ENCODE data around the gene ZBTB8B. TPM values are rescaled to one million over a fixed set of nuclear protein-coding genes. Genes with fewer than 3 reads are reported as not detected.
A peak's percentile ranks its signal among the peaks of the same experiment; 100 is the strongest.
"Not testable (repeated sequence)": the region's sequence is repeated elsewhere in the genome, so short reads cannot be mapped to it uniquely, and the experiment has no call there.

ZBTB8B gene
- total RNA-seq, 2 experiments from 2014 or later: not detected

- no peak for DNase-seq (ENCODE audit: low spot score)
- Histone ChIP-seq H2AFZ (ENCODE audit: low read length) (no peak overlapping the region), H4K20me1 (ENCODE audit: insufficient read depth, low read length) (no peaks in the 10 kb centered on the region), H3K27ac (ENCODE audit: low read depth, low read length, poor library complexity, severe bottlenecking) (no peak overlapping the region), H3K36me3 (ENCODE audit: insufficient read depth, low read length) (no peaks in the 10 kb centered on the region), H3K4me3 (ENCODE audit: low read depth, low read length, poor library complexity, severe bottlenecking) (no peak overlapping the region), H3K4me2 (ENCODE audit: low read length) (no peak overlapping the region), H3K9me3 (ENCODE audit: low read length) (peaks cover 7% of the 10 kb centered on the region; the same call in 1 of the 2 replicates), H3K9me2 (ENCODE audit: insufficient read depth, low read length) (no peaks in the 10 kb centered on the region), H3K4me1 (ENCODE audit: insufficient read depth, low read length, poor library complexity, severe bottlenecking) (no peaks in the 10 kb centered on the region), H3K79me2 (ENCODE audit: insufficient read depth, low read depth, low read length) (no peaks in the 10 kb centered on the region)
- ChIA-PET CTCF (ENCODE audit: unreplicated experiment) (no interaction called here), POLR2A (interaction anchor here (0.6 kb wide), 1 partner anchor 42 kb away, joined by 3 read pairs; no protein-coding TSS in a partner anchor)
- intact Hi-C loops (cut with micrococcal nuclease; ENCODE audit: unreplicated experiment): loop anchor here (5.0 kb wide), 1 partner anchor 325 kb away; no protein-coding TSS in a partner anchor
- BruUV-seq (replicated peaks): no TSS peak
- TF ChIP-seq EZH2phosphoT487 (IDR thresholded peaks at IDR 0.05; ENCODE audit: borderline replicate concordance, low read depth, low read length): no peak
- TF ChIP-seq, protein P1, sequence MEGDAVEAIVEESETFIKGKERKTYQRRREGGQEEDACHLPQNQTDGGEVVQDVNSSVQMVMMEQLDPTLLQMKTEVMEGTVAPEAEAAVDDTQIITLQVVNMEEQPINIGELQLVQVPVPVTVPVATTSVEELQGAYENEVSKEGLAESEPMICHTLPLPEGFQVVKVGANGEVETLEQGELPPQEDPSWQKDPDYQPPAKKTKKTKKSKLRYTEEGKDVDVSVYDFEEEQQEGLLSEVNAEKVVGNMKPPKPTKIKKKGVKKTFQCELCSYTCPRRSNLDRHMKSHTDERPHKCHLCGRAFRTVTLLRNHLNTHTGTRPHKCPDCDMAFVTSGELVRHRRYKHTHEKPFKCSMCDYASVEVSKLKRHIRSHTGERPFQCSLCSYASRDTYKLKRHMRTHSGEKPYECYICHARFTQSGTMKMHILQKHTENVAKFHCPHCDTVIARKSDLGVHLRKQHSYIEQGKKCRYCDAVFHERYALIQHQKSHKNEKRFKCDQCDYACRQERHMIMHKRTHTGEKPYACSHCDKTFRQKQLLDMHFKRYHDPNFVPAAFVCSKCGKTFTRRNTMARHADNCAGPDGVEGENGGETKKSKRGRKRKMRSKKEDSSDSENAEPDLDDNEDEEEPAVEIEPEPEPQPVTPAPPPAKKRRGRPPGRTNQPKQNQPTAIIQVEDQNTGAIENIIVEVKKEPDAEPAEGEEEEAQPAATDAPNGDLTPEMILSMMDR (conservative IDR thresholded peaks at IDR 0.05; ENCODE audit: low read length): no peak
Observed at GRCh38 chr1:32447469-32448185, 17.2 kb upstream of the ZBTB8B start.

GRCh38 chr1:32448186-32448772 is 16.6 kb upstream of the ZBTB8B start:
- H3K36me3 ChIP-seq (ENCODE audit: insufficient read depth, low read length); H3K9me2 ChIP-seq (ENCODE audit: insufficient read depth, low read length); H3K79me2 ChIP-seq (ENCODE audit: insufficient read depth, low read depth, low read length); H2AFZ ChIP-seq (ENCODE audit: low read length); CTCF ChIA-PET (ENCODE audit: unreplicated experiment); H3K4me3 ChIP-seq (ENCODE audit: low read depth, low read length, poor library complexity, severe bottlenecking); H4K20me1 ChIP-seq (ENCODE audit: insufficient read depth, low read length); H3K4me2 ChIP-seq (ENCODE audit: low read length); BruUV-seq (replicated peaks); H3K27ac ChIP-seq (ENCODE audit: low read depth, low read length, poor library complexity, severe bottlenecking); H3K9me3 ChIP-seq (ENCODE audit: low read length); H3K4me1 ChIP-seq (ENCODE audit: insufficient read depth, low read length, poor library complexity, severe bottlenecking): not testable (repeated sequence)
- POLR2A ChIA-PET: interaction anchor here (0.6 kb wide), 1 partner anchor 43 kb away, joined by 3 read pairs; no protein-coding TSS in a partner anchor
- intact Hi-C loops (cut with micrococcal nuclease; ENCODE audit: unreplicated experiment): loop anchor here (5.0 kb wide), 1 partner anchor 324 kb away; no protein-coding TSS in a partner anchor
- TF ChIP-seq, protein P1 (conservative IDR thresholded peaks at IDR 0.05; ENCODE audit: low read length): peak; percentile 73
- DNase-seq (ENCODE audit: low spot score): peak; percentile 61

Data from OCI-LY7 (cell line).